Thymus (tissue), 11 donors: Measurements from ENCODE around the gene TRIM24. TPM values are rescaled to one million over a fixed set of nuclear protein-coding genes. Genes with fewer than 3 reads are reported as not detected.
A peak's percentile ranks its signal among the peaks of the same experiment; 100 is the strongest.

Experiments
- DNase-seq, 9 donors: peaks; one replicate each; pipeline ENCODE4 v3.0.0-alpha.2; 2013; ENCODE audit warnings: low spot score in 9 of 9, low read depth in 6 of 9, missing footprints in 1 of 9
- H3K27ac ChIP-seq, 2 donors: one replicate each; pipeline ENCODE4 v1.5.1; 2013; ENCODE audit warnings: control low read depth in 1 of 2, low read depth in 1 of 2, low read length in 1 of 2, mild to moderate bottlenecking in 1 of 2, moderate library complexity in 1 of 2
- H3K27me3 ChIP-seq, 2 donors: one replicate each; pipeline ENCODE4 v1.5.1; 2013; ENCODE audit warnings: low read length in 1 of 2; ENCODE audit not compliant: control insufficient read depth in 2 of 2, insufficient read depth in 1 of 2
- H3K36me3 ChIP-seq, 2 donors: one replicate each; pipeline ENCODE4 v1.5.1; 2013; ENCODE audit warnings: low read length in 1 of 2, mild to moderate bottlenecking in 1 of 2, moderate library complexity in 1 of 2; ENCODE audit not compliant: control insufficient read depth in 2 of 2, insufficient read depth in 2 of 2
- H3K4me1 ChIP-seq, 2 donors: one replicate each; pipeline ENCODE4 v1.5.1; 2013; ENCODE audit warnings: low read length in 2 of 2; ENCODE audit not compliant: control insufficient read depth in 2 of 2, insufficient read depth in 2 of 2
- H3K4me3 ChIP-seq, 2 donors: one replicate each; pipeline ENCODE4 v1.5.1; 2013; ENCODE audit warnings: low read length in 2 of 2, control low read depth in 1 of 2, mild to moderate bottlenecking in 1 of 2
- H3K9me3 ChIP-seq, 2 donors: one replicate each; pipeline ENCODE4 v1.5.1; 2013; ENCODE audit warnings: low read length in 1 of 2, mild to moderate bottlenecking in 1 of 2; ENCODE audit not compliant: control insufficient read depth in 2 of 2, insufficient read depth in 1 of 2
- WGBS: extraction: QIAGEN DNeasy Blood & Tissue Kit; methylation state at CpG from one replicate; pipeline ENCODE4 v1.1.7; 2013; 5-methylcytosine and 5-hydroxymethylcytosine counted together
- polyA plus RNA-seq: library from polyadenylated mRNA; stranded (reverse); fragments of 200-250 nt; gene quantifications from one replicate; pipeline ENCODE4 v1.2.3, GENCODE V29; 2013
- total RNA-seq: library from RNA; stranded (reverse); fragments of 120-200 nt; gene quantifications from one replicate; pipeline ENCODE4 v1.2.4, GENCODE V29; 2013
- donor health status: healthy.

The TRIM24 gene
- total and polyA plus RNA-seq, 2 donors, result 18.1 to 28.1 TPM

- Histone ChIP-seq H3K4me1 (no peaks in the 10 kb centered on the region), H3K9me3 (peaks cover 0 to 4% of the 10 kb centered on the region in 2 donors), H3K36me3 (no peaks in the 10 kb centered on the region), H3K27me3 (no peaks in the 10 kb centered on the region), H3K27ac (no peak overlapping the region), H3K4me3 (no peak overlapping the region)
- WGBS, result 94% methylated on average over 11 of the region's 11 CpGs
- no peak for DNase-seq
Observed at GRCh38 chr7:138607216-138608126, 147.4 kb downstream of the TRIM24 start.

GRCh38 chr7:138608275-138608674 lies 148.2 kb downstream of the TRIM24 start:
- Histone ChIP-seq H3K4me1 (no peaks in the 10 kb centered on the region), H3K27ac (no peak overlapping the region), H3K36me3 (no peaks in the 10 kb centered on the region), H3K9me3 (peaks cover 0 to 4% of the 10 kb centered on the region in 2 donors), H3K27me3 (no peaks in the 10 kb centered on the region), H3K4me3 (no peak overlapping the region)
- 47% methylated on average over 12 of the region's 12 CpGs for WGBS
- DNase-seq, result peak in 1 of 9 donors; percentile 7

GRCh38 chr7:138610671-138611170 lies 150.7 kb downstream of the TRIM24 start:
- Histone ChIP-seq H3K27me3 (no peaks in the 10 kb centered on the region), H3K36me3 (no peaks in the 10 kb centered on the region), H3K27ac (no peak overlapping the region), H3K9me3 (peaks cover 0 to under 1% of the 10 kb centered on the region in 2 donors), H3K4me1 (no peaks in the 10 kb centered on the region), H3K4me3 (no peak overlapping the region)
- DNase-seq, result no peak
- 98% methylated on average over 7 of the region's 7 CpGs for WGBS

GRCh38 chr7:138613630-138614029 lies 153.6 kb downstream of the TRIM24 start:
- no peaks in the 10 kb centered on the region for H3K27me3 ChIP-seq
- 98% methylated on average over 2 of the region's 2 CpGs for WGBS
- no peak for DNase-seq

GRCh38 chr7:138616085-138616484 lies 156.0 kb downstream of the TRIM24 start:
- Histone ChIP-seq H3K27ac (no peak overlapping the region), H3K27me3 (no peaks in the 10 kb centered on the region), H3K4me1 (no peaks in the 10 kb centered on the region), H3K9me3 (no peaks in the 10 kb centered on the region), H3K4me3 (no peak overlapping the region), H3K36me3 (no peaks in the 10 kb centered on the region)
- 98% methylated on average over 6 of the region's 6 CpGs for WGBS
- DNase-seq, result no peak

More at GRCh38 chr7:138613630-138614029, 153.6 kb downstream of the TRIM24 start:
- Histone ChIP-seq H3K4me1 (no peaks in the 10 kb centered on the region), H3K4me3 (no peak overlapping the region), H3K27ac (no peak overlapping the region), H3K9me3 (no peaks in the 10 kb centered on the region), H3K36me3 (no peaks in the 10 kb centered on the region)

GRCh38 chr7:138618506-138618905 lies 158.4 kb downstream of the TRIM24 start:
- Histone ChIP-seq H3K4me1 (no peaks in the 10 kb centered on the region), H3K27me3 (no peaks in the 10 kb centered on the region), H3K36me3 (no peaks in the 10 kb centered on the region), H3K27ac (no peak overlapping the region), H3K4me3 (no peak overlapping the region), H3K9me3 (no peaks in the 10 kb centered on the region)
- 99% methylated on average over 10 of the region's 10 CpGs for WGBS
- no peak for DNase-seq

- H3K4me3 ChIP-seq, result no peak overlapping the region
- no peaks in the 10 kb centered on the region for H3K27me3 ChIP-seq
- H3K36me3 ChIP-seq, result no peaks in the 10 kb centered on the region
- DNase-seq, result no peak
- H3K4me1 ChIP-seq, result no peaks in the 10 kb centered on the region
- no peaks in the 10 kb centered on the region for H3K9me3 ChIP-seq
- no peak overlapping the region for H3K27ac ChIP-seq
Observed at GRCh38 chr7:138618933-138619332, 158.9 kb downstream of the TRIM24 start.

- DNase-seq, result no peak
- Histone ChIP-seq H3K36me3 (no peaks in the 10 kb centered on the region), H3K4me1 (peaks cover 13 to 20% of the 10 kb centered on the region in 2 donors)
Observed at GRCh38 chr7:138622841-138623240, 162.8 kb downstream of the TRIM24 start.

GRCh38 chr7:138625084-138625848 lies 165.2 kb downstream of the TRIM24 start:
- H3K4me3 ChIP-seq, result no peak overlapping the region
- DNase-seq, result peak in 8 of 9 donors; percentile 11 to 77 (median 40)
- peaks cover 13 to 20% of the 10 kb centered on the region in 2 donors for H3K4me1 ChIP-seq
- peak overlapping the region in 1 of 2 donors; percentile 86 for H3K27ac ChIP-seq
- H3K36me3 ChIP-seq, result no peaks in the 10 kb centered on the region
- no peaks in the 10 kb centered on the region for H3K9me3 ChIP-seq
- under 1% methylated on average over 3 of the region's 3 CpGs for WGBS
- H3K27me3 ChIP-seq, result no peaks in the 10 kb centered on the region

More at GRCh38 chr7:138622841-138623240, 162.8 kb downstream of the TRIM24 start:
- H3K9me3 ChIP-seq, result no peaks in the 10 kb centered on the region
- no peaks in the 10 kb centered on the region for H3K27me3 ChIP-seq
- no peak overlapping the region for H3K27ac ChIP-seq
- H3K4me3 ChIP-seq, result no peak overlapping the region
- 96% methylated on average over 1 of the region's 1 CpG for WGBS
